ENCODE measurements around the gene FBXO24. TPM values are rescaled to one million over a fixed set of nuclear protein-coding genes. Genes with fewer than 3 reads are reported as not detected.

The FBXO24 gene
- total and polyA plus RNA-seq, 10 of the 15 experiments (the other 5 are each of a cell fraction or from before 2014, with no cell fraction given): 0.11 to 0.96 (median 0.27) TPM; not detected in 4

DNA sequence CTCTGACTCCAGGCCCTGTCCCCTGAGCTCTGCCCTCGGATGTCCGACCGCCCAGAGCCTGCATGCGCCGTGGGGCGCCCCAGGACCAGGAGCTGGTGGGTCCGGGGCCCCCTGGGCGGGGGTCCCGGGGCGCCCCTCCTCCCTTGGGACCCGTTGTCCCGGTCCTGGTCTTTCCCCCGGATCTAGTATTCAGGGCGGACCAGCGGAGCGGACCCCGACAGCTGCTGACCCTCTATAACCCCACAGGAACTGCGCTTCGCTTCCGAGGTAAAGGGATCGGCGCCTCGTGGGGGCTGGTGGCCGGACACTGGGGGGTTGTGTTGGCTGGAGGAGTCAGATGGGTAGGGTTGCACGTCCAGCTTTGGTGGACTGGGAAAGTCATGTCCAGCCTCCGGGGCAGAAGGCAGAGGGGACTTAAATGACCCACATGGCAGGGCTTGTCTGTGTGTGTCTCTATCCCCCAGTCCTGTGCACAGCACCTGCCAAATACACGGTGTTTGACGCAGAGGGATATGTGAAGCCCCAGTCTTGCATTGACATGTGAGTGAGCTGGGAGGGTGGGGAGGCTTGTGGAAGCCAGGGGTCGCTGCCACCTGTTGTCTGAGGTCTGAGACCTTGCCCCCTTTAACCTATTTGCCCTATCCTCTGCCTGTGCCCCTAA lies 26.7 kb downstream of the FBXO24 start (continued):
- TF ChIP-seq EGR1 (IDR thresholded peaks at IDR 0.05; ENCODE audit: borderline replicate concordance in 1 of 2, low read depth in 2 of 2, low read length in 2 of 2) (no peak), MXI1 (IDR thresholded peaks at IDR 0.05; ENCODE audit: low read depth, low read length) (0 out of 2 replicates have a peak, but pooled peaks have one; percentile 7), SREBF2 (IDR thresholded peaks at IDR 0.05; ENCODE audit: low read length) (no peak), TAF1 (IDR thresholded peaks at IDR 0.05; ENCODE audit: borderline replicate concordance, low read depth, low read length) (no peak), MYC (IDR thresholded peaks at IDR 0.05; ENCODE audit: insufficient read depth, insufficient read length, insufficient replicate concordance, low read length, severe bottlenecking) (no peak), MTA2 (IDR thresholded peaks at IDR 0.05; ENCODE audit: low read depth) (no peak), CBX3 (IDR thresholded peaks at IDR 0.05; ENCODE audit: borderline replicate concordance, low read depth) (no peak), SIN3A (IDR thresholded peaks at IDR 0.05; ENCODE audit: low read depth, low read length) (no peak), PAX5 (IDR thresholded peaks at IDR 0.05; ENCODE audit: borderline replicate concordance, low read depth, low read length) (no peak)
- TF ChIP-seq, protein P1, sequence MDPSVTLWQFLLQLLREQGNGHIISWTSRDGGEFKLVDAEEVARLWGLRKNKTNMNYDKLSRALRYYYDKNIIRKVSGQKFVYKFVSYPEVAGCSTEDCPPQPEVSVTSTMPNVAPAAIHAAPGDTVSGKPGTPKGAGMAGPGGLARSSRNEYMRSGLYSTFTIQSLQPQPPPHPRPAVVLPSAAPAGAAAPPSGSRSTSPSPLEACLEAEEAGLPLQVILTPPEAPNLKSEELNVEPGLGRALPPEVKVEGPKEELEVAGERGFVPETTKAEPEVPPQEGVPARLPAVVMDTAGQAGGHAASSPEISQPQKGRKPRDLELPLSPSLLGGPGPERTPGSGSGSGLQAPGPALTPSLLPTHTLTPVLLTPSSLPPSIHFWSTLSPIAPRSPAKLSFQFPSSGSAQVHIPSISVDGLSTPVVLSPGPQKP (IDR thresholded peaks at IDR 0.05; ENCODE audit: low read depth, low read length): no peak
- TF ChIP-seq, protein P2, sequence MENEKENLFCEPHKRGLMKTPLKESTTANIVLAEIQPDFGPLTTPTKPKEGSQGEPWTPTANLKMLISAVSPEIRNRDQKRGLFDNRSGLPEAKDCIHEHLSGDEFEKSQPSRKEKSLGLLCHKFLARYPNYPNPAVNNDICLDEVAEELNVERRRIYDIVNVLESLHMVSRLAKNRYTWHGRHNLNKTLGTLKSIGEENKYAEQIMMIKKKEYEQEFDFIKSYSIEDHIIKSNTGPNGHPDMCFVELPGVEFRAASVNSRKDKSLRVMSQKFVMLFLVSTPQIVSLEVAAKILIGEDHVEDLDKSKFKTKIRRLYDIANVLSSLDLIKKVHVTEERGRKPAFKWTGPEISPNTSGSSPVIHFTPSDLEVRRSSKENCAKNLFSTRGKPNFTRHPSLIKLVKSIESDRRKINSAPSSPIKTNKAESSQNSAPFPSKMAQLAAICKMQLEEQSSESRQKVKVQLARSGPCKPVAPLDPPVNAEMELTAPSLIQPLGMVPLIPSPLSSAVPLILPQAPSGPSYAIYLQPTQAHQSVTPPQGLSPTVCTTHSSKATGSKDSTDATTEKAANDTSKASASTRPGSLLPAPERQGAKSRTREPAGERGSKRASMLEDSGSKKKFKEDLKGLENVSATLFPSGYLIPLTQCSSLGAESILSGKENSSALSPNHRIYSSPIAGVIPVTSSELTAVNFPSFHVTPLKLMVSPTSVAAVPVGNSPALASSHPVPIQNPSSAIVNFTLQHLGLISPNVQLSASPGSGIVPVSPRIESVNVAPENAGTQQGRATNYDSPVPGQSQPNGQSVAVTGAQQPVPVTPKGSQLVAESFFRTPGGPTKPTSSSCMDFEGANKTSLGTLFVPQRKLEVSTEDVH (IDR thresholded peaks at IDR 0.05; ENCODE audit: low read depth, partially characterized antibody): no peak
- TF ChIP-seq, protein P3, sequence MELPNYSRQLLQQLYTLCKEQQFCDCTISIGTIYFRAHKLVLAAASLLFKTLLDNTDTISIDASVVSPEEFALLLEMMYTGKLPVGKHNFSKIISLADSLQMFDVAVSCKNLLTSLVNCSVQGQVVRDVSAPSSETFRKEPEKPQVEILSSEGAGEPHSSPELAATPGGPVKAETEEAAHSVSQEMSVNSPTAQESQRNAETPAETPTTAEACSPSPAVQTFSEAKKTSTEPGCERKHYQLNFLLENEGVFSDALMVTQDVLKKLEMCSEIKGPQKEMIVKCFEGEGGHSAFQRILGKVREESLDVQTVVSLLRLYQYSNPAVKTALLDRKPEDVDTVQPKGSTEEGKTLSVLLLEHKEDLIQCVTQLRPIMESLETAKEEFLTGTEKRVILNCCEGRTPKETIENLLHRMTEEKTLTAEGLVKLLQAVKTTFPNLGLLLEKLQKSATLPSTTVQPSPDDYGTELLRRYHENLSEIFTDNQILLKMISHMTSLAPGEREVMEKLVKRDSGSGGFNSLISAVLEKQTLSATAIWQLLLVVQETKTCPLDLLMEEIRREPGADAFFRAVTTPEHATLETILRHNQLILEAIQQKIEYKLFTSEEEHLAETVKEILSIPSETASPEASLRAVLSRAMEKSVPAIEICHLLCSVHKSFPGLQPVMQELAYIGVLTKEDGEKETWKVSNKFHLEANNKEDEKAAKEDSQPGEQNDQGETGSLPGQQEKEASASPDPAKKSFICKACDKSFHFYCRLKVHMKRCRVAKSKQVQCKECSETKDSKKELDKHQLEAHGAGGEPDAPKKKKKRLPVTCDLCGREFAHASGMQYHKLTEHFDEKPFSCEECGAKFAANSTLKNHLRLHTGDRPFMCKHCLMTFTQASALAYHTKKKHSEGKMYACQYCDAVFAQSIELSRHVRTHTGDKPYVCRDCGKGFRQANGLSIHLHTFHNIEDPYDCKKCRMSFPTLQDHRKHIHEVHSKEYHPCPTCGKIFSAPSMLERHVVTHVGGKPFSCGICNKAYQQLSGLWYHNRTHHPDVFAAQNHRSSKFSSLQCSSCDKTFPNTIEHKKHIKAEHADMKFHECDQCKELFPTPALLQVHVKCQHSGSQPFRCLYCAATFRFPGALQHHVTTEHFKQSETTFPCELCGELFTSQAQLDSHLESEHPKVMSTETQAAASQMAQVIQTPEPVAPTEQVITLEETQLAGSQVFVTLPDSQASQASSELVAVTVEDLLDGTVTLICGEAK (IDR thresholded peaks at IDR 0.05; ENCODE audit: borderline replicate concordance): no peak
- TF ChIP-seq, protein P4, sequence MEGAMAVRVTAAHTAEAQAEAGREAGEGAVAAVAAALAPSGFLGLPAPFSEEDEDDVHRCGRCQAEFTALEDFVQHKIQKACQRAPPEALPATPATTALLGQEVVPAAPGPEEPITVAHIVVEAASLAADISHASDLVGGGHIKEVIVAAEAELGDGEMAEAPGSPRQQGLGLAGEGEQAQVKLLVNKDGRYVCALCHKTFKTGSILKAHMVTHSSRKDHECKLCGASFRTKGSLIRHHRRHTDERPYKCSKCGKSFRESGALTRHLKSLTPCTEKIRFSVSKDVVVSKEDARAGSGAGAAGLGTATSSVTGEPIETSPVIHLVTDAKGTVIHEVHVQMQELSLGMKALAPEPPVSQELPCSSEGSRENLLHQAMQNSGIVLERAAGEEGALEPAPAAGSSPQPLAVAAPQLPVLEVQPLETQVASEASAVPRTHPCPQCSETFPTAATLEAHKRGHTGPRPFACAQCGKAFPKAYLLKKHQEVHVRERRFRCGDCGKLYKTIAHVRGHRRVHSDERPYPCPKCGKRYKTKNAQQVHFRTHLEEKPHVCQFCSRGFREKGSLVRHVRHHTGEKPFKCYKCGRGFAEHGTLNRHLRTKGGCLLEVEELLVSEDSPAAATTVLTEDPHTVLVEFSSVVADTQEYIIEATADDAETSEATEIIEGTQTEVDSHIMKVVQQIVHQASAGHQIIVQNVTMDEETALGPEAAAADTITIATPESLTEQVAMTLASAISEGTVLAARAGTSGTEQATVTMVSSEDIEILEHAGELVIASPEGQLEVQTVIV (IDR thresholded peaks at IDR 0.05; ENCODE audit: borderline replicate concordance, partially characterized antibody): no peak
- TF ChIP-seq, protein P5, sequence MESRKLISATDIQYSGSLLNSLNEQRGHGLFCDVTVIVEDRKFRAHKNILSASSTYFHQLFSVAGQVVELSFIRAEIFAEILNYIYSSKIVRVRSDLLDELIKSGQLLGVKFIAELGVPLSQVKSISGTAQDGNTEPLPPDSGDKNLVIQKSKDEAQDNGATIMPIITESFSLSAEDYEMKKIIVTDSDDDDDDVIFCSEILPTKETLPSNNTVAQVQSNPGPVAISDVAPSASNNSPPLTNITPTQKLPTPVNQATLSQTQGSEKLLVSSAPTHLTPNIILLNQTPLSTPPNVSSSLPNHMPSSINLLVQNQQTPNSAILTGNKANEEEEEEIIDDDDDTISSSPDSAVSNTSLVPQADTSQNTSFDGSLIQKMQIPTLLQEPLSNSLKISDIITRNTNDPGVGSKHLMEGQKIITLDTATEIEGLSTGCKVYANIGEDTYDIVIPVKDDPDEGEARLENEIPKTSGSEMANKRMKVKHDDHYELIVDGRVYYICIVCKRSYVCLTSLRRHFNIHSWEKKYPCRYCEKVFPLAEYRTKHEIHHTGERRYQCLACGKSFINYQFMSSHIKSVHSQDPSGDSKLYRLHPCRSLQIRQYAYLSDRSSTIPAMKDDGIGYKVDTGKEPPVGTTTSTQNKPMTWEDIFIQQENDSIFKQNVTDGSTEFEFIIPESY (IDR thresholded peaks at IDR 0.05): no peak

Data from GM12878 (cell line).